Measurements from ENCODE around the gene MYBPC3.

- TF ChIP-seq CTCF (IDR thresholded peaks at IDR 0.05) (no peak), POLR2A (IDR thresholded peaks at IDR 0.05) (no peak)
Measured at GRCh38 chr11:47398011-47398410, 45.5 kb upstream of the MYBPC3 start.

Measured in tibial nerve (tissue), 3 donors.